Loucy (cell line): ENCODE measurements around the gene TRPM3.
"Not testable (repeated sequence)": the region's sequence is repeated elsewhere in the genome, so short reads cannot be mapped to it uniquely, and the experiment has no call there.

Experiments used
- H2AFZ ChIP-seq: fragments of 200-600 bp; sonication (generic); 2 replicates; pipeline ENCODE4 v1.6.0; 2016; ENCODE audit warnings: antibody characterized with exemption, mild to moderate bottlenecking, low read length, moderate library complexity
- H3F3A ChIP-seq: fragments of 200-600 bp; 2 replicates; pipeline ENCODE4 v1.6.0; 2016; ENCODE audit warnings: antibody characterized with exemption, low read depth, mild to moderate bottlenecking
- H3K27me3 ChIP-seq: fragments of 200-600 bp; sonication (generic); 2 replicates; pipeline ENCODE4 v1.6.1; 2014; ENCODE audit warnings: low read length, mild to moderate bottlenecking; ENCODE audit not compliant: insufficient read depth, poor library complexity, severe bottlenecking
- H3K36me3 ChIP-seq: fragments of 200-600 bp; sonication (generic); 2 replicates; pipeline ENCODE4 v1.6.1; 2016; ENCODE audit warnings: low read length; ENCODE audit not compliant: insufficient read depth
- H3K4me1 ChIP-seq: fragments of 200-600 bp; sonication (generic); 2 replicates; pipeline ENCODE4 v1.5.1; 2014; ENCODE audit warnings: low read length, mild to moderate bottlenecking; ENCODE audit not compliant: insufficient read depth, poor library complexity, severe bottlenecking
- H3K4me2 ChIP-seq: fragments of 200-600 bp; sonication (generic); 2 replicates; pipeline ENCODE4 v1.6.0; 2014; ENCODE audit warnings: antibody characterized with exemption, low read length, low read depth, mild to moderate bottlenecking; ENCODE audit not compliant: poor library complexity, severe bottlenecking
- H3K4me3 ChIP-seq: fragments of 200-600 bp; sonication (generic); 2 replicates; pipeline ENCODE4 v1.5.1; 2014; ENCODE audit warnings: low read length, mild to moderate bottlenecking, mixed read lengths; ENCODE audit not compliant: poor library complexity, severe bottlenecking
- H3K79me2 ChIP-seq: fragments of 200-600 bp; sonication (generic); 2 replicates; pipeline ENCODE4 v1.6.1; 2014; ENCODE audit warnings: low read length; ENCODE audit not compliant: insufficient read depth
- H3K9ac ChIP-seq: fragments of 200-600 bp; sonication (generic); 2 replicates; pipeline ENCODE4 v1.6.0; 2014; ENCODE audit warnings: mild to moderate bottlenecking, low read depth, low read length, moderate library complexity; ENCODE audit not compliant: poor library complexity, severe bottlenecking
- H3K9me2 ChIP-seq: fragments of 200-600 bp; sonication (generic); replicated peaks from 2 replicates; pipeline ENCODE4 v1.6.1; 2016; ENCODE audit warnings: low read depth, low read length, mixed read lengths
- H3K9me3 ChIP-seq: fragments of 200-600 bp; sonication (generic); 2 replicates; pipeline ENCODE4 v1.6.1; 2014; ENCODE audit warnings: mild to moderate bottlenecking, antibody characterized with exemption, low read length, low read depth; ENCODE audit not compliant: insufficient read depth
- H4K20me1 ChIP-seq: fragments of 200-600 bp; sonication (generic); 2 replicates; pipeline ENCODE4 v1.6.0; 2014; ENCODE audit warnings: antibody characterized with exemption, low read length, mild to moderate bottlenecking; ENCODE audit not compliant: insufficient read depth, poor library complexity, severe bottlenecking
- CTCF ChIP-seq: fragments of 200-600 bp; sonication (generic); conservative IDR thresholded peaks from 2 replicates; pipeline ENCODE4 v1.5.1; 2014; ENCODE audit warnings: mild to moderate bottlenecking, antibody characterized with exemption, low read length
- EZH2phosphoT487 ChIP-seq: fragments of 200-600 bp; IDR thresholded peaks from 2 replicates; pipeline ENCODE4 v1.6.1; 2018; ENCODE audit warnings: antibody characterized with exemption, mild to moderate bottlenecking, moderate library complexity, borderline replicate concordance

TRPM3 gene

GRCh38 chr9:70971723-70972122, 149.7 kb downstream of the TRPM3 start:
- no peaks in the 10 kb centered on the region for H3K27me3 ChIP-seq
- H2AFZ ChIP-seq = no peak overlapping the region
- no peak for TF ChIP-seq EZH2phosphoT487
- TF ChIP-seq CTCF = no peak
- no peaks in the 10 kb centered on the region for H3K9me2 ChIP-seq
- no peak overlapping the region for H3K4me3 ChIP-seq
- H3K4me1 ChIP-seq = no peaks in the 10 kb centered on the region
- H3F3A ChIP-seq = no peaks in the 10 kb centered on the region
- H3K9me3 ChIP-seq = no peaks in the 10 kb centered on the region
- no peak overlapping the region for H3K4me2 ChIP-seq
- no peaks in the 10 kb centered on the region for H3K79me2 ChIP-seq
- no peak overlapping the region for H3K9ac ChIP-seq
- H3K36me3 ChIP-seq = no peaks in the 10 kb centered on the region
- no peaks in the 10 kb centered on the region for H4K20me1 ChIP-seq

GRCh38 chr9:70966380-70966779, 155.0 kb downstream of the TRPM3 start:
- not testable (repeated sequence) for H3K79me2 ChIP-seq, H3K4me1 ChIP-seq, H3K27me3 ChIP-seq, H4K20me1 ChIP-seq, H3F3A ChIP-seq, H3K9ac ChIP-seq, H2AFZ ChIP-seq, H3K4me2 ChIP-seq, H3K36me3 ChIP-seq, H3K9me2 ChIP-seq, H3K9me3 ChIP-seq, H3K4me3 ChIP-seq

GRCh38 chr9:70964861-70965260, 156.6 kb downstream of the TRPM3 start:
- no peaks in the 10 kb centered on the region for H3K36me3 ChIP-seq
- no peaks in the 10 kb centered on the region for H3K4me1 ChIP-seq
- no peak overlapping the region for H3K9ac ChIP-seq
- no peaks in the 10 kb centered on the region for H4K20me1 ChIP-seq
- H3K27me3 ChIP-seq = no peaks in the 10 kb centered on the region
- no peaks in the 10 kb centered on the region for H3K9me2 ChIP-seq
- H3K4me2 ChIP-seq = no peak overlapping the region
- H3K79me2 ChIP-seq = no peaks in the 10 kb centered on the region
- H3K9me3 ChIP-seq = no peaks in the 10 kb centered on the region
- no peak overlapping the region for H3K4me3 ChIP-seq
- no peak for TF ChIP-seq CTCF
- TF ChIP-seq EZH2phosphoT487 = no peak
- H2AFZ ChIP-seq = no peak overlapping the region
- no peaks in the 10 kb centered on the region for H3F3A ChIP-seq

GRCh38 chr9:70963554-70963953, 157.9 kb downstream of the TRPM3 start:
- no peaks in the 10 kb centered on the region for H3K9me2 ChIP-seq

More at GRCh38 chr9:70963554-70963953, 157.9 kb downstream of the TRPM3 start:
- TF ChIP-seq EZH2phosphoT487 (no peak), CTCF (no peak)
- Histone ChIP-seq H3K9me3 (no peaks in the 10 kb centered on the region), H3K27me3 (no peaks in the 10 kb centered on the region), H3K4me2 (no peak overlapping the region), H3K36me3 (no peaks in the 10 kb centered on the region), H3K4me3 (no peak overlapping the region), H2AFZ (no peak overlapping the region), H3K79me2 (no peaks in the 10 kb centered on the region), H3F3A (no peaks in the 10 kb centered on the region), H3K9ac (no peak overlapping the region), H4K20me1 (no peaks in the 10 kb centered on the region), H3K4me1 (no peaks in the 10 kb centered on the region)
